ENCODE data around the gene AGAP2.
"Not testable (repeated sequence)": the region's sequence is repeated elsewhere in the genome, so short reads cannot be mapped to it uniquely, and the experiment has no call there.

Gene AGAP2

DNA sequence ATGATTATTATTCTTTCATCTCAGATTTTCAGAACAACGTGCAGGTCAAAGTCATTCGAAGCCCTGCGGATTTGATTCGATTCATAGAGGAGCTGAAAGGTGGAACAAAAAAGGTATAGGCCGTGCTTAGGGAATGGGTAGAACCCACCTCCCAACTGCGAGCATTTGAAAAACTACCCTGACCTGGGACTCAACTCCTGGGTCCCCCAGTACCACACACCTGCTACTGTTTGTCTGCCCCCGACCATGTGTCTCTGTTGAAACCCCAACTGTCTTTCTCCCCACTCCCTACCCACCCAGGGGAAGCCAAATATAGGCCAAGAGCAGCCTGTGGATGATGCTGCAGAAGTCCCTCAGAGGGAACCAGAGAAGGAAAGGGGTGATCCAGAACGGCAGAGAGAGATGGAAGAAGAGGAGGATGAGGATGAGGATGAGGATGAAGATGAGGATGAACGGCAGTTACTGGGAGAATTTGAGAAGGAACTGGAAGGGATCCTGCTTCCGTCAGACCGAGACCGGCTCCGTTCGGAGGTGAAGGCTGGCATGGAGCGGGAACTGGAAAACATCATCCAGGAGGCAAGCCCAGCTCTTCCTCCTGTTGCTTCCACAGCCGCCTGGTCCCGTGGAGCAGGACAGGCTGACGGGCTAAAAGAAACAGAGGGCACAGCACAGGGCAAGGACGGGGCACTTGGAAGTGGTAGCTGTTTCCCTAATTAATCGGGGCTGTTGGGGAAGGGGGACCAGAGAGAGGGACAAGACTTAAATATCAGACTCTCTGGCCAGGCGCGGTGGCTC is 20.5 kb downstream of the AGAP2 start:
- no peak overlapping the region for H3K4me3 ChIP-seq (ENCODE audit: low read depth in 1 of 2, low read length in 2 of 2)
- H3K36me3 ChIP-seq (ENCODE audit: insufficient read depth, low read length): peaks cover 56% of the 10 kb centered on the region
- no peaks in the 10 kb centered on the region for H3K27me3 ChIP-seq (ENCODE audit: control insufficient read depth in 1 of 2, insufficient read depth in 2 of 2, low read length in 2 of 2)
- no peak overlapping the region for H3K27ac ChIP-seq (ENCODE audit: low read depth, low read length)
- H3K9ac ChIP-seq (ENCODE audit: low read length): no peak overlapping the region
- H3K9me3 ChIP-seq (ENCODE audit: low read length): no peaks in the 10 kb centered on the region
- H3K4me1 ChIP-seq (ENCODE audit: insufficient read depth, low read length): no peaks in the 10 kb centered on the region

DNA sequence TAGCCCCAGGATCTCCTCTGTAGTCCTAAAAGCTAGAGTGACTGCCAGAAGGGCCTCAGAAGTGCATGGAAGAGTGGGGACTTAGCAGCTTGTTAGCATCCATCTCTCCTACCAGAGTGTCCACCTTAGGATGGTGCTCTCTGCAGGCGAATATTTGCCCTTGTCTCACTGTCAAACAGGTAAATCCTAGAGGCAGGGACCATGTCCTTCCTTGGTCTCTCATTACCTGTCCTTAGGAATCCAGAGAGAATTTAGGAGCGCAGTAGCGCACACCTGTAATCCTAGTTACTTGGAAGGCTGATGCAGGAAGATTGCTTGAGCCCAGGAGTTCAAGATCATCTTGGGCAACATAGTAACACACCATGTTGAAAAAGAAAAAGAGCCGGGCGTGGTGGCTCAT is 21.4 kb downstream of the AGAP2 start:
- Histone ChIP-seq H3K4me3 (ENCODE audit: low read depth in 1 of 2, low read length in 2 of 2) (no peak overlapping the region), H3K9ac (ENCODE audit: low read length) (no peak overlapping the region), H3K4me1 (ENCODE audit: insufficient read depth, low read length) (no peaks in the 10 kb centered on the region), H3K27me3 (ENCODE audit: control insufficient read depth in 1 of 2, insufficient read depth in 2 of 2, low read length in 2 of 2) (no peaks in the 10 kb centered on the region), H3K27ac (ENCODE audit: low read depth, low read length) (no peak overlapping the region), H3K9me3 (ENCODE audit: low read length) (no peaks in the 10 kb centered on the region), H3K36me3 (ENCODE audit: insufficient read depth, low read length) (peaks cover 62% of the 10 kb centered on the region)

- Histone ChIP-seq H3K9me3 (ENCODE audit: low read length) (no peaks in the 10 kb centered on the region), H3K36me3 (ENCODE audit: insufficient read depth, low read length) (peaks cover 62% of the 10 kb centered on the region), H3K9ac (ENCODE audit: low read length) (no peak overlapping the region), H3K4me3 (ENCODE audit: low read depth in 1 of 2, low read length in 2 of 2) (no peak overlapping the region), H3K4me1 (ENCODE audit: insufficient read depth, low read length) (no peaks in the 10 kb centered on the region), H3K27me3 (ENCODE audit: control insufficient read depth in 1 of 2, insufficient read depth in 2 of 2, low read length in 2 of 2) (no peaks in the 10 kb centered on the region), H3K27ac (ENCODE audit: low read depth, low read length) (no peak overlapping the region)
Observed at GRCh38 chr12:57716305-57716704, 22.2 kb downstream of the AGAP2 start.

- H3K36me3 ChIP-seq (ENCODE audit: insufficient read depth, low read length): peaks cover 60% of the 10 kb centered on the region
Observed at GRCh38 chr12:57715786-57716185, 22.8 kb downstream of the AGAP2 start.

GRCh38 chr12:57715036-57715748 is 23.4 kb downstream of the AGAP2 start:
- H3K27ac ChIP-seq (ENCODE audit: low read depth, low read length); H3K27me3 ChIP-seq (ENCODE audit: control insufficient read depth in 1 of 2, insufficient read depth in 2 of 2, low read length in 2 of 2); H3K9me3 ChIP-seq (ENCODE audit: low read length); H3K4me1 ChIP-seq (ENCODE audit: insufficient read depth, low read length); H3K4me3 ChIP-seq (ENCODE audit: low read depth in 1 of 2, low read length in 2 of 2); H3K9ac ChIP-seq (ENCODE audit: low read length): not testable (repeated sequence)
- peaks cover 55% of the 10 kb centered on the region for H3K36me3 ChIP-seq (ENCODE audit: insufficient read depth, low read length)

More at GRCh38 chr12:57715786-57716185, 22.8 kb downstream of the AGAP2 start:
- Histone ChIP-seq H3K27me3 (ENCODE audit: control insufficient read depth in 1 of 2, insufficient read depth in 2 of 2, low read length in 2 of 2) (no peaks in the 10 kb centered on the region), H3K4me3 (ENCODE audit: low read depth in 1 of 2, low read length in 2 of 2) (no peak overlapping the region), H3K27ac (ENCODE audit: low read depth, low read length) (no peak overlapping the region), H3K9ac (ENCODE audit: low read length) (no peak overlapping the region), H3K4me1 (ENCODE audit: insufficient read depth, low read length) (no peaks in the 10 kb centered on the region), H3K9me3 (ENCODE audit: low read length) (no peaks in the 10 kb centered on the region)

- H3K27ac ChIP-seq (ENCODE audit: low read depth, low read length): no peak overlapping the region
- no peak overlapping the region for H3K9ac ChIP-seq (ENCODE audit: low read length)
- no peaks in the 10 kb centered on the region for H3K9me3 ChIP-seq (ENCODE audit: low read length)
- no peak overlapping the region for H3K4me3 ChIP-seq (ENCODE audit: low read depth in 1 of 2, low read length in 2 of 2)
- H3K36me3 ChIP-seq (ENCODE audit: insufficient read depth, low read length): peaks cover 37% of the 10 kb centered on the region
- H3K4me1 ChIP-seq (ENCODE audit: insufficient read depth, low read length): no peaks in the 10 kb centered on the region
- no peaks in the 10 kb centered on the region for H3K27me3 ChIP-seq (ENCODE audit: control insufficient read depth in 1 of 2, insufficient read depth in 2 of 2, low read length in 2 of 2)
Observed at GRCh38 chr12:57713209-57713608, 25.3 kb downstream of the AGAP2 start.

DNA sequence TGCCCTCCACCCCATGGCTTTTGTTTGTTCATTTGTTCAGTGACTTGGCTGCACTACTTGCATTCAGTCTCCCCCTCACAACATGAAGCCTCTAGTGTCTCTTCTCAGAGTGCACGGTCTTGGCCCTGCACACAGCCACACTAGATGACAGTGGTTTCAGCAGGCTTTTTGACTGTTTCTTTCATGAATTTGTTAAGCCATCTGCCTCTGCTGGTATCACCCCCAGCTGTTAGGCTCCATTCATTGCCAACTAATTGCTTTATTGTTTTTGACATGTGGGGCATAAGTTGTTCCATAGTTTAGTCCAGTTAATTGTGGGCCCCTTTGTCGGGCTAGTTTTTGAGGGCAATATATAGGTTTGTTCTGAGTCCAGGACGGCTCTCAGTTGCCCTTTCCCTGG is 25.8 kb downstream of the AGAP2 start:
- H3K9me3 ChIP-seq (ENCODE audit: low read length): no peaks in the 10 kb centered on the region
- no peak overlapping the region for H3K27ac ChIP-seq (ENCODE audit: low read depth, low read length)
- no peaks in the 10 kb centered on the region for H3K27me3 ChIP-seq (ENCODE audit: control insufficient read depth in 1 of 2, insufficient read depth in 2 of 2, low read length in 2 of 2)
- H3K4me1 ChIP-seq (ENCODE audit: insufficient read depth, low read length): no peaks in the 10 kb centered on the region
- no peak overlapping the region for H3K4me3 ChIP-seq (ENCODE audit: low read depth in 1 of 2, low read length in 2 of 2)
- H3K36me3 ChIP-seq (ENCODE audit: insufficient read depth, low read length): peaks cover 32% of the 10 kb centered on the region
- no peak overlapping the region for H3K9ac ChIP-seq (ENCODE audit: low read length)

DNA sequence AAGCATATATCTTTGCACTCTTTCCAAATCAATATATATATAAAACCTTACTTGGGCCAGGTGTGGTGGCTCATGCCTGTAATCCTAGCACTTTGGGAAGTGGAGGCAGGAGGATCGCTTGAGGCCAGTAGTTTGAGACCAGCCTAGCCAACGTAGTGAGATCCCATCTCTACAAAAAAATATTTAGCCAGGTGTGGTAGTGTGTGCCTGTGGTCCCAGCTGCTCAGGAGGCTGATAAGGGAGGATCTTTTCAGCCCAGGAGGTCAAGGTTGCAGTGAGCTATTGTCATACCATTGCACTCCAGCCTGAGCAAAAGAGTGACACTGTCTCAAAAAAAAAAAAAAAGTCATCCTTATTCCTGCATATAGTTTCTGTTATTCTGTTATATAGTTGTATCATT is 30.2 kb downstream of the AGAP2 start:
- no peaks in the 10 kb centered on the region for H3K4me1 ChIP-seq (ENCODE audit: insufficient read depth, low read length)
- no peak overlapping the region for H3K9ac ChIP-seq (ENCODE audit: low read length)
- H3K9me3 ChIP-seq (ENCODE audit: low read length): no peaks in the 10 kb centered on the region
- no peaks in the 10 kb centered on the region for H3K27me3 ChIP-seq (ENCODE audit: control insufficient read depth in 1 of 2, insufficient read depth in 2 of 2, low read length in 2 of 2)
- H3K36me3 ChIP-seq (ENCODE audit: insufficient read depth, low read length): peaks cover 20% of the 10 kb centered on the region
- no peak overlapping the region for H3K27ac ChIP-seq (ENCODE audit: low read depth, low read length)
- no peak overlapping the region for H3K4me3 ChIP-seq (ENCODE audit: low read depth in 1 of 2, low read length in 2 of 2)

GRCh38 chr12:57707250-57707649 is 31.3 kb downstream of the AGAP2 start:
- Histone ChIP-seq H3K27ac (ENCODE audit: low read depth, low read length) (no peak overlapping the region), H3K4me3 (ENCODE audit: low read depth in 1 of 2, low read length in 2 of 2) (no peak overlapping the region), H3K36me3 (ENCODE audit: insufficient read depth, low read length) (peaks cover 24% of the 10 kb centered on the region), H3K9me3 (ENCODE audit: low read length) (no peaks in the 10 kb centered on the region), H3K9ac (ENCODE audit: low read length) (no peak overlapping the region), H3K4me1 (ENCODE audit: insufficient read depth, low read length) (no peaks in the 10 kb centered on the region), H3K27me3 (ENCODE audit: control insufficient read depth in 1 of 2, insufficient read depth in 2 of 2, low read length in 2 of 2) (no peaks in the 10 kb centered on the region)

DNA sequence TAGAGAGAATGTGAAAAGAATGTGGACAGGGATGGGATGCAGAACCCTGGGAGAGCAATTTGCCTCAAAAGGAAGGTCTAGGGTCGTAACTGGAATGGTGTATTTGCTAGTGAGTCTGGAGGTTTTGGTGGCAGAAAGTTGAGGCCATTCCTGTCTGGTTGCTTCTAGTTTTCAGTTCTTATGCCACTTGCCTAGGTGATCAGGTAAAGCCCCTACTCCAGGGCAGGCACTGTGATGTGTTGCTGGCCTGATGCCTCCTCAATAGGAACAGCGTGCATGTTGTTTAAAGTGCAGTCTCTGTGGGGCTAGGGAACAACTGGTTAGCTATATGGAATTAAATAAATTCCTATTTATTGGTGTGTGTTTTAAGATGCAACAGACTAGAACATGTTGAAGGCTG is 38.2 kb downstream of the AGAP2 start:
- H3K36me3 ChIP-seq (ENCODE audit: insufficient read depth, low read length): peaks cover 42% of the 10 kb centered on the region
- H3K4me3 ChIP-seq (ENCODE audit: low read depth in 1 of 2, low read length in 2 of 2): no peak overlapping the region
- no peaks in the 10 kb centered on the region for H3K9me3 ChIP-seq (ENCODE audit: low read length)
- no peaks in the 10 kb centered on the region for H3K27me3 ChIP-seq (ENCODE audit: control insufficient read depth in 1 of 2, insufficient read depth in 2 of 2, low read length in 2 of 2)
- H3K9ac ChIP-seq (ENCODE audit: low read length): no peak overlapping the region
- no peak overlapping the region for H3K27ac ChIP-seq (ENCODE audit: low read depth, low read length)
- no peaks in the 10 kb centered on the region for H3K4me1 ChIP-seq (ENCODE audit: insufficient read depth, low read length)

DNA sequence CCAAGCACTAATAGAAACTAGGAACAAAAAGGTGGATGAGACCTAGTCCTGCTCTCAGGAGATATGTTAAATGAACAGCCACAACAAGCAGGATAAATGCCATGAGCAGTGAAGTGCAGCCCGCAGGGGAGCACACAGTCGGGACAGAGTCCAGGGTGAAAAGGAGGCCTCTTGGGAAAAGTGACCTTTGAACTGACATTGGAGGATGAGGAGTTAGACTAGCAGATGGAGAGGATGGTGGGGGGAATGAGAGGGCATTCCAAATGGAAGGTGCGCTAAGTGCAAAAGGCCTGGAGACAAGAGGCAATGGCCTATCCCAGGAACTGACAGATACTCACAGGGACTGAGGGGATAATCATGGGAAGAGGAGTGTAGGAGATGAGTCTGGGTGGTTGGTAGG is 40.1 kb downstream of the AGAP2 start:
- Histone ChIP-seq H3K27ac (ENCODE audit: low read depth, low read length) (no peak overlapping the region), H3K27me3 (ENCODE audit: control insufficient read depth in 1 of 2, insufficient read depth in 2 of 2, low read length in 2 of 2) (no peaks in the 10 kb centered on the region), H3K4me3 (ENCODE audit: low read depth in 1 of 2, low read length in 2 of 2) (no peak overlapping the region), H3K9me3 (ENCODE audit: low read length) (no peaks in the 10 kb centered on the region), H3K36me3 (ENCODE audit: insufficient read depth, low read length) (peaks cover 42% of the 10 kb centered on the region), H3K9ac (ENCODE audit: low read length) (no peak overlapping the region), H3K4me1 (ENCODE audit: insufficient read depth, low read length) (peaks cover 9% of the 10 kb centered on the region)

DNA sequence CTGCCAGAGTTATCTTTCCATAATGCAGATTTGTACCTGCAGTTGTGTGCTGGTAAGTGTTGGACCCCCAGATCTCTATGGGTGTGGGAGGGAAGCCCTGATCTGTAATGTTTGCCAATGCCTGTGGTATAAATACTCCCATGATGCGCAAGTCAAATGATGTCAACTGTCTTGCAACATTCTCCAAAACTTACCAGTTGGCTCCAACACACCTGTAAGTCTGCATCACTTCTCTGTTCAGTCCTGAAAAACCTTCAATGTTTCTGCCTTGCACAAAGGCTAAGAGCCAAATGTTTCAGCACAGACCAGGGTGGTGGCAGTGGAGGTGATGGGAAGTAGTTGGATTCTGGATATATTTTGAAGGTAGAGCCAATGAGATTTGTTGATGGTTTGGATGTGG is 41.5 kb downstream of the AGAP2 start:
- Histone ChIP-seq H3K4me1 (ENCODE audit: insufficient read depth, low read length) (peaks cover 11% of the 10 kb centered on the region), H3K9me3 (ENCODE audit: low read length) (no peaks in the 10 kb centered on the region), H3K27ac (ENCODE audit: low read depth, low read length) (no peak overlapping the region), H3K4me3 (ENCODE audit: low read depth in 1 of 2, low read length in 2 of 2) (no peak overlapping the region), H3K27me3 (ENCODE audit: control insufficient read depth in 1 of 2, insufficient read depth in 2 of 2, low read length in 2 of 2) (no peaks in the 10 kb centered on the region), H3K36me3 (ENCODE audit: insufficient read depth, low read length) (peaks cover 29% of the 10 kb centered on the region), H3K9ac (ENCODE audit: low read length) (no peak overlapping the region)

Data from muscle layer of colon (tissue), 2 donors.